HUDEP-2 (cell line): ENCODE data around the gene SEC14L6.
A peak's percentile ranks its signal among the peaks of the same experiment; 100 is the strongest.

Source experiments
- DNase-seq, 76 experiments: peaks; one replicate each; lab custom pipeline; 2025; ENCODE audit not compliant: unreplicated experiment in 76 of 76; lab: John Stamatoyannopoulos, UW

Gene SEC14L6

GRCh38 chr22:30500628-30501027 lies 45.9 kb downstream of the SEC14L6 start:
- DNase-seq: no peak

- DNase-seq: no peak
Measured at GRCh38 chr22:30497466-30498150, 48.9 kb downstream of the SEC14L6 start.

GRCh38 chr22:30495041-30495784 lies 51.3 kb downstream of the SEC14L6 start:
- DNase-seq: no peak

GRCh38 chr22:30492144-30492543 lies 54.4 kb downstream of the SEC14L6 start:
- DNase-seq: no peak

DNA sequence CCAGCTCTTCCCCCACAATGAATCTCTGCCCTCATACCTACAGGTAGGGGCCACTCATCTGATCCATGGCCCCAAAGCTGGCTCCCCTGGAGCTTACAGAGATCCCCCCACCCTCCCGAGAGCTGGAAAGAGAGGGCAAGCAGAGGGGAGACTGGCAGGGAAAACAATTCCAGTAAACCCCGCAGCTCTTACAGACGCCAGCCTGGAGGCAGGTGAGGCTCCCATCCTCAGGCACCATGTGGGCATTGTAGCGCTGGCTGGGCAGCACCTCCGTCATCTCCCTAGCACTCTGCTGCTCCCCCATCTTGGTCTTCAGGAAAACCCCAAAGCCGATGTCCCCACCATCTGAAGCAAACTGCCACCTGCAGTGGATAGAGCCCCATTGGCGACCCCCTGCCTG lies 55.2 kb downstream of the SEC14L6 start:
- no peak for DNase-seq

DNA sequence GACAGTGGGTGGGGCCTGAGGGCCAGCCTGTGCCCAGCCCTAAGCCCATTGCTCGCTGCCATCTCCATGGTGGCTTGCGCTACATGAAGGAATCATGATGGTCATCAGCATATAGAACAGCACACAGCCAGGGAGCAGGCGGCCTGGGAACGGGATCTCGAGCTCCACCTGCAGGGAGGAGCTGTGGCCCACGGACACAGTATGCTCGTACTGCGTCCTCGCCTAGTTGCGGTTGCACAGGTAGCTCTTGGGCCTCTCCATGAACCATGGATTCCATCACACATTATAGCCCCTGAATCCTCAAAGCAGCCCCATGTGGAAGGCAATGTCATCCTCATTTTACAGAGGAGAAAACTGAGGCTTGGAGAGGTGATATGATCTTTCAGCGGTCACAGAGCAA lies 56.1 kb downstream of the SEC14L6 start:
- DNase-seq: no peak

GRCh38 chr22:30488121-30488520 lies 58.4 kb downstream of the SEC14L6 start:
- DNase-seq: no peak

DNA sequence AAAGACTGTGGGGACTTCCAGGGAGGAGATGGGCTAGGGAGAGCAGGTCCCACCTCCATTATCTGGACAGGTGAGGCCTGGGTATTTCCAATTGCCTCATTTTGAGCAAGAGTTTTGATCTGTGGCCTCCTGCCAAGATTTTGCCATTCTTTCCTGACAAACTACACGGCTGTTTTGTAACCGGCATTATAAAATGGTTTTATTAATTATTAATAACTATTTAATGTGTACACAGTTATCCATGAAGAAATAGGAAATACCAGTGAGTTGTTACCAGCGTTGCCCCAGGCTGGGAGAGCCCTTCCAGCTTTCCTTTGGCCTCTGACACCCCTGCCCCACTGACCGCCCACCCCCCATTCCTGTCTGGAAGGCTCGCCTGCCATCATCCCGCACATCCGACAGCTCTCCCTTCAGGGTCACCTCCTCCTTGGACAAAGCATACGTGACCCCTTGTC lies 59.9 kb downstream of the SEC14L6 start:
- no peak for DNase-seq

DNA sequence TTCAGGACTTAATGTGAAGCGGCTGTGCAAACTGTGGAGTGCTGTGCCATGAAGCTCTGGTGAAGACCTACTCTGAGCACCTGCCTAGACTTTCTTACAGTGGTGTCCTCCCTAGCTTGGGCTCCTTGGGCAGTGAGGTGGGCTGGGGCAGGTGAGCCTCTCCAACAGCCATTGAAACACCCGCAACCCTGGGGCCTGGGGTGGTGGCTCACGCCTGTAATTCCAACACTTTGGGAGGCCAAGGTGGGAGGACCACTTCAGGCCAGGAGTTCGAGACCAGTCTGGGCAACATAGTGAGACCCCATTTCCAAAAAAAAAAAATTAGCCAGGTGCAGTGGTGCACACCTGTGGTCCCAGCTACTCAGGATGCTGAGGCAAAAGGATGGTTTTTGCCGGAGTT lies 60.4 kb downstream of the SEC14L6 start:
- no peak for DNase-seq

- DNase-seq: peak in 67 of 76 experiments; percentile 16 to 80 (median 56)
Measured at GRCh38 chr22:30485362-30485988, 61.1 kb downstream of the SEC14L6 start.

DNA sequence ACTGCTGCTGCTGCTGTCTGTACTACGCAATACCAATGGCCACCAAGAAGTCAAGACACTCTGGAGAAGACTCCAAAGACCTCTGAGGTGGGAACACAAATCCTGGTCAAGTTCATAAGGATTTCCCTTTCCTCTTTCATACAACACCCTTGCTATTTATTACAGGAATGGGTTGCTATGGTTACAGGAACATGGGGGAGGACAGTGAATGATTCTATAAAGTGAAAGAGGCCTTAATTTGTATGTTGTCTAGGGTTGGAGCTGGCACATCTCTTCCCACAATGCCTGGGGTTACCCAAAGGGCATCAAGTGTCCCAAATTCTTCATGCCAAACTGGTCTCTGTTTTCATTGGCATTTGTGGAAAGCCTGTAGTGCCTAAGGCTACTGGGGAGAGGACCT lies 63.4 kb downstream of the SEC14L6 start:
- DNase-seq: no peak

GRCh38 chr22:30481711-30482110 lies 64.8 kb downstream of the SEC14L6 start:
- no peak for DNase-seq

GRCh38 chr22:30479981-30480380 lies 66.6 kb downstream of the SEC14L6 start:
- DNase-seq: peak in 17 of 76 experiments; percentile 2 to 46 (median 16)

DNA sequence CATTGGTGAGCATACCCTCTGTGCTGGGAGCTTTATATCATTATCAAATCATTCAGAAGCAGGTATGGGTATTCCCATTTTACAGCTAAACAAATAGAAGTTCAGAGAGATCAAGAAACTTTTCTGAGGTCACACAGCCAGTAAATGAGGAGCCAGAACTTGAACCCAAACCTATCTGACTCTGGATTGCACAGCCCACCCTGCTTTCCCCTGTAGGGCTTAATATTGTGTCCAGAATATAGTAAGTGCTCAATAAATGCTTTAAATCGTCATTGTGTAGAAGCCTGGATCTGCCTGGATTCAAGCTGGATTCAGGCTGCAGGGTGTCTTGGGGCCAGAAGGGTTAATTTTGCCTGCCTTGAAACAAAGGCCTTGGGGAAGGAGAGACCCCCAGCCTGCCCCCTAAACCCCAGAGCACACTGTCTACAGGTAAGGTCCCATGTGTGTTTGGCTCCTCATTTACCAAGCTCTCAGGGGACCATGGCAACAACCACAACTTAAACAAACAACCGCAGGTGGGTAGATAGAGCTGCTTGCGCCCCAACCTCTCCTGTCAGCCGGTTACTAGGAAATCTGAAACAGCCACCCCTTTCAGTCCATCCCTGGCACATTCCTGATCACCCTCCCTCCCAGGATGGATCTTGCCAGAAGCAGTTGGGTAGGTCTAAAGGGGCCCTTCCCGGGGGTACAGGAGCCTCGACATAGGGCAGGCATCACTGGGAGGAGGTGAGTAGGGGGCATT lies 71.7 kb downstream of the SEC14L6 start:
- DNase-seq: no peak

GRCh38 chr22:30474121-30474520 lies 72.4 kb downstream of the SEC14L6 start:
- no peak for DNase-seq

- DNase-seq: no peak
Measured at GRCh38 chr22:30472994-30473720, 73.4 kb downstream of the SEC14L6 start.
